HepG2 (cell line): Measurements from ENCODE around the gene THAP3. TPM values are rescaled to one million over a fixed set of nuclear protein-coding genes. Genes with fewer than 3 reads are reported as not detected.

Experiments
- ATAC-seq: fragments of 200-7000 bp; cut with Tn5 transposase; 3 replicates; pipeline ENCODE4 v1.9.1; 2020; ENCODE audit warnings: mild to moderate bottlenecking, moderate library complexity
- BruUV-seq: library from RNA; stranded (reverse); fragments of 400-500 nt; replicated peaks from 2 replicates; lab custom pipeline; 2021; lab: Mats Ljungman, UMichigan
- CTCF ChIA-PET: fragments of 300-600 bp; formaldehyde crosslinking; extraction: SDS; loops from one replicate; lab custom pipeline; 2021; ENCODE audit warnings: low total read pairs, inconsistent platforms, low intra/inter-chr PET ratio; lab: Yijun Ruan, JAX
- POLR2A ChIA-PET: fragments of 350-600 bp; sonication (Branson Sonifier 250); formaldehyde crosslinking; loops from one replicate; lab custom pipeline; 2020; ENCODE audit warnings: antibody characterized with exemption, inconsistent platforms; lab: Yijun Ruan, JAX
- DNase-seq: peaks from one replicate; pipeline ENCODE4 v3.0.0-alpha.2; 2015; ENCODE audit warnings: low spot score
- FAIRE-seq: peaks from 3 replicates; lab custom pipeline; 2011; peaks lifted over from hg19 to GRCh38; lab: Jason Lieb, UNC
- H2AFZ ChIP-seq: one replicate; pipeline ENCODE4 v1.6.1; 2011; ENCODE audit warnings: low read length, inconsistent platforms
- H3K27ac ChIP-seq: fragments of 300-600 bp; 3 replicates; pipeline ENCODE4 v1.8.0; 2011; ENCODE audit warnings: mixed run types, mild to moderate bottlenecking, mixed read lengths, low read length, inconsistent platforms; ENCODE audit not compliant: insufficient read depth; ENCODE audit errors: extremely low read length
- H3K27me3 ChIP-seq, 2 experiments: fragments of 200-600 bp in 1 of 2; 2 replicates in 1 of 2; 3 replicates in 1 of 2; pipeline versions ENCODE4 v1.6.0 to v1.8.0; 2011; ENCODE audit warnings: low read length in 2 of 2, mild to moderate bottlenecking in 2 of 2, moderate library complexity in 2 of 2, inconsistent platforms in 1 of 2; ENCODE audit not compliant: insufficient read depth in 2 of 2, control insufficient read depth in 1 of 2
- H3K36me3 ChIP-seq, 2 experiments: fragments of 200-600 bp in 1 of 2; replicated peaks in 1 of 2; 2 replicates in 1 of 2; 3 replicates in 1 of 2; pipeline versions ENCODE4 v1.5.1 to v1.8.0; 2011; ENCODE audit warnings: low read length in 2 of 2, inconsistent platforms in 1 of 2; ENCODE audit not compliant: insufficient read depth in 2 of 2, control insufficient read depth in 1 of 2
- H3K4me1 ChIP-seq: 2 replicates; pipeline ENCODE4 v1.5.1; 2012; ENCODE audit warnings: low read length, inconsistent platforms; ENCODE audit not compliant: insufficient read depth
- H3K4me2 ChIP-seq: 2 replicates; pipeline ENCODE4 v1.6.0; 2011; ENCODE audit warnings: low read depth, low read length, inconsistent platforms
- H3K4me3 ChIP-seq, 3 experiments: fragments of 200-600 bp in 1 of 3; sonication (generic), shearing (Covaris generic) in 1 of 3; replicated peaks in 1 of 3; 2 replicates each; pipeline ENCODE4 v1.5.1; 2011 to 2016; ENCODE audit warnings: low read length in 3 of 3, inconsistent platforms in 2 of 3, low read depth in 2 of 3, mild to moderate bottlenecking in 2 of 3, control low read depth in 1 of 3, mixed read lengths in 1 of 3; ENCODE audit not compliant: insufficient read depth in 1 of 3
- H3K79me2 ChIP-seq: one replicate; pipeline ENCODE4 v1.6.1; 2011; ENCODE audit warnings: low read length, inconsistent platforms; ENCODE audit not compliant: insufficient read depth
- H3K9ac ChIP-seq: 2 replicates; pipeline ENCODE4 v1.6.0; 2011; ENCODE audit warnings: mild to moderate bottlenecking, low read depth, low read length, inconsistent platforms; ENCODE audit not compliant: insufficient read depth
- H3K9me3 ChIP-seq: 2 replicates; pipeline ENCODE4 v1.5.1; 2012; ENCODE audit warnings: mild to moderate bottlenecking, low read length
- H4K20me1 ChIP-seq: 2 replicates; pipeline ENCODE4 v1.6.0; 2011; ENCODE audit warnings: inconsistent platforms, mild to moderate bottlenecking, low read length, moderate library complexity; ENCODE audit not compliant: insufficient read depth
- CBX5 ChIP-seq: sonication (generic); formaldehyde crosslinking; IDR thresholded peaks from 2 replicates; pipeline ENCODE4 v1.4.0; 2020; ENCODE audit warnings: missing genetic modification reagents, borderline replicate concordance
- FIP1L1 ChIP-seq: fragments of 200-400 bp; formaldehyde crosslinking; IDR thresholded peaks from 2 replicates; pipeline ENCODE4 v1.6.1; 2018; ENCODE audit warnings: low read depth, mild to moderate bottlenecking, low read length, moderate library complexity, borderline replicate concordance; ENCODE audit not compliant: insufficient read depth
- HMGXB3 ChIP-seq: sonication (generic); formaldehyde crosslinking; IDR thresholded peaks from 2 replicates; pipeline ENCODE4 v1.4.0; 2020; ENCODE audit warnings: missing genetic modification reagents, borderline replicate concordance
- ONECUT2 ChIP-seq: sonication (generic); formaldehyde crosslinking; IDR thresholded peaks from 2 replicates; pipeline ENCODE4 v1.4.0; 2020; ENCODE audit warnings: missing genetic modification reagents
- PATZ1 ChIP-seq: sonication (generic); formaldehyde crosslinking; IDR thresholded peaks from 2 replicates; pipeline ENCODE4 v1.4.0; 2020; ENCODE audit warnings: missing genetic modification reagents
- ZNF513 ChIP-seq: sonication (generic); formaldehyde crosslinking; conservative IDR thresholded peaks from 2 replicates; pipeline ENCODE4 v1.5.0; 2020; ENCODE audit warnings: missing genetic modification reagents
- ZNF614 ChIP-seq: IDR thresholded peaks from 2 replicates; pipeline ENCODE4 v1.6.1; 2018; ENCODE audit warnings: missing biosample characterization, missing genetic modification reagents, inconsistent platforms, borderline replicate concordance
- ZNF652 ChIP-seq: IDR thresholded peaks from 2 replicates; pipeline ENCODE4 v1.6.1; 2016; ENCODE audit warnings: low read depth, borderline replicate concordance
- ZNF709 ChIP-seq: sonication (generic); formaldehyde crosslinking; IDR thresholded peaks from 2 replicates; pipeline ENCODE4 v1.5.0; 2020; ENCODE audit warnings: mild to moderate bottlenecking, missing genetic modification reagents
- ZNF782 ChIP-seq: sonication (generic); formaldehyde crosslinking; IDR thresholded peaks from 2 replicates; pipeline ENCODE4 v1.4.0; 2020; ENCODE audit warnings: missing genetic modification reagents, mild to moderate bottlenecking, borderline replicate concordance
- WGBS: methylation state at CpG from one replicate; pipeline ENCODE4 v1.1.6; 2017; ENCODE audit warnings: low lambda C conversion rate; 5-methylcytosine and 5-hydroxymethylcytosine counted together
- in situ Hi-C: cut with HindIII; loops from 2 replicates; pipeline ENCODE4 v1.10.0; 2017; ENCODE audit warnings: low pct_unique_long_range_greater_than_20kb; ENCODE audit not compliant: extremely low pct_ligation_motif_present
- intact Hi-C: fragments of 100-400 bp; cut with micrococcal nuclease; formaldehyde crosslinking; loops from one replicate; pipeline ENCODE4 v1.10.0; 2022; ENCODE audit not compliant: unreplicated experiment
- polyA plus RNA-seq, 8 experiments: library from polyadenylated mRNA; depleted of rRNA in 3 of 8; stranded (reverse) in 7 of 8; unstranded in 1 of 8; fragments of >200 nt; fragmentation: Illumina TruSeq in 4 of 8; extraction: Trizol in 4 of 8; gene quantifications; 2 replicates each; pipeline versions ENCODE4 v1.2.1 to v1.2.3, GENCODE V29; 2011 to 2016; ENCODE audit warnings: low read depth in 4 of 8, missing spikeins in 1 of 8, mixed read lengths in 1 of 8; ENCODE audit not compliant: insufficient read depth in 1 of 8
- total RNA-seq, 5 experiments: library from RNA; depleted of rRNA; stranded (reverse); fragments of >200 nt; fragmentation: Illumina TruSeq; extraction: Trizol; gene quantifications; 2 replicates each; pipeline ENCODE4 v1.2.3, GENCODE V29; 2016; ENCODE audit warnings: low read depth in 1 of 5

THAP3 gene
- total and polyA plus RNA-seq, 2 of the 13 experiments (the other 11 are each of a cell fraction or from before 2014, with no cell fraction given), result 10.3 to 14.9 TPM

- intact Hi-C loops (loop anchor here (2.0 kb wide), 1 partner anchor 22 kb away; the partner anchor contains the start of gene ZBTB48), in situ Hi-C loops (no loop called here)
- Histone ChIP-seq H3K27me3 (no peaks in the 10 kb centered on the region; a peak in 1 of 5 replicates), H3K4me2 (peak overlapping the region; percentile 97), H3K27ac (peak overlapping the region; percentile 100), H3K79me2 (peaks cover 53% of the 10 kb centered on the region), H3K4me3 (peak overlapping the region; percentile 77 to 93 (median 92)), H3K4me1 (peaks cover 59% of the 10 kb centered on the region), H4K20me1 (peaks cover 44% of the 10 kb centered on the region), H3K9ac (peak overlapping the region; percentile 87), H3K9me3 (no peaks in the 10 kb centered on the region), H2AFZ (no peak overlapping the region), H3K36me3 (peaks cover 19 to 32% of the 10 kb centered on the region in 2 experiments)
- BruUV-seq, result no TSS peak
- POLR2A ChIA-PET, result interaction anchor here (1.3 to 7.1 kb wide), 9 partner anchors 10 to 110 kb away, joined by 4 to 113 read pairs (median 8); partner anchors contain the start of genes NOL9, PHF13, PLEKHG5 and TAS1R1
- ATAC-seq (peak; percentile 46), FAIRE-seq (peak; percentile 89), DNase-seq (peak; percentile 89)
- 0% methylated on average over 25 of the region's 40 CpGs for WGBS
- CTCF ChIA-PET, result interaction anchor here (1.3 kb wide), 1 partner anchor 47 kb away, joined by 5 read pairs; the partner anchor contains the start of gene NOL9
- 0 out of 2 replicates have a peak, but pooled peaks have one; percentile 25 for TF ChIP-seq PATZ1 (CRISPR knock-in tag)
- no peak for TF ChIP-seq FIP1L1
- no peak for TF ChIP-seq HMGXB3 (CRISPR knock-in tag)
- TF ChIP-seq CBX5 (CRISPR knock-in tag), result no peak
- TF ChIP-seq ONECUT2, result no peak
- no peak for TF ChIP-seq ZNF513
- peak; percentile 31; the same call in 1 of the 2 replicates for TF ChIP-seq ZNF652 (CRISPR knock-in tag)
- TF ChIP-seq ZNF709 (CRISPR knock-in tag), result peak; percentile 36; the same call in 1 of the 2 replicates
- TF ChIP-seq ZNF782 (CRISPR knock-in tag), result no peak
- TF ChIP-seq ZNF614 (CRISPR knock-in tag), result no peak
Measured at GRCh38 chr1:6601049-6601922, 23.4 kb upstream of the THAP3 start.
